A673 (cell line): ENCODE data around the gene EPHX1.

ENCODE experiments used
- CTCF ChIP-seq: fragments of 300-800, 200-600 bp; sonication (generic); conservative IDR thresholded peaks from 2 replicates; pipeline ENCODE4 v1.5.1; 2017; ENCODE audit warnings: low read depth, mild to moderate bottlenecking, antibody characterized with exemption, low read length, moderate library complexity, mixed read lengths
- EZH2 ChIP-seq: fragments of 200-600 bp; sonication (generic); IDR thresholded peaks from 2 replicates; pipeline ENCODE4 v1.6.1; 2017; ENCODE audit warnings: borderline replicate concordance, low read depth, mild to moderate bottlenecking, mixed read lengths, antibody characterized with exemption, low read length; ENCODE audit not compliant: poor library complexity, severe bottlenecking

GRCh38 chr1:225845571-225846259, 35.8 kb downstream of the EPHX1 start:
- TF ChIP-seq CTCF = peak; percentile 85
- no peak for TF ChIP-seq EZH2
